Endodermal cell (in vitro differentiated cells): ENCODE data around the gene DACH2. TPM values are rescaled to one million over a fixed set of nuclear protein-coding genes. Genes with fewer than 3 reads are reported as not detected.
A peak's percentile ranks its signal among the peaks of the same experiment; 100 is the strongest.

Experiments used
- DNase-seq: peaks from one replicate; pipeline ENCODE4 v3.0.0-alpha.2; 2017
- H3K27ac ChIP-seq: 2 replicates; pipeline ENCODE4 v1.5.1; 2013; ENCODE audit warnings: mild to moderate bottlenecking, low read depth, low read length, moderate library complexity
- H3K27me3 ChIP-seq: 2 replicates; pipeline ENCODE4 v1.6.1; 2013; ENCODE audit warnings: mild to moderate bottlenecking, low read length, moderate library complexity; ENCODE audit not compliant: insufficient read depth, control insufficient read depth, poor library complexity, severe bottlenecking
- H3K36me3 ChIP-seq: 2 replicates; pipeline ENCODE4 v1.7.0; 2013; ENCODE audit warnings: mild to moderate bottlenecking, low read length, moderate library complexity; ENCODE audit not compliant: control insufficient read depth, insufficient read depth
- H3K4me1 ChIP-seq: one replicate; pipeline ENCODE4 v1.7.0; 2013; ENCODE audit warnings: low read length; ENCODE audit not compliant: control insufficient read depth, insufficient read depth
- H3K4me3 ChIP-seq: 2 replicates; pipeline ENCODE4 v1.5.1; 2013; ENCODE audit warnings: mild to moderate bottlenecking, low read length, moderate library complexity
- H3K9ac ChIP-seq: 2 replicates; pipeline ENCODE4 v1.6.1; 2013; ENCODE audit warnings: mild to moderate bottlenecking, low read length, moderate library complexity; ENCODE audit not compliant: poor library complexity, severe bottlenecking; ENCODE audit errors: extremely low read depth
- H3K9me3 ChIP-seq: 2 replicates; pipeline ENCODE4 v1.6.1; 2013; ENCODE audit warnings: mild to moderate bottlenecking, low read length, moderate library complexity; ENCODE audit not compliant: control insufficient read depth
- H3K27ac Mint-ChIP-seq: 2 replicates; pipeline ENCODE4 v1.8.0; 2020; ENCODE audit warnings: mixed read lengths
- H3K27me3 Mint-ChIP-seq: 2 replicates; pipeline ENCODE4 v1.8.0; 2021; ENCODE audit warnings: mild to moderate bottlenecking, mixed read lengths; ENCODE audit not compliant: insufficient read depth
- H3K36me3 Mint-ChIP-seq: 2 replicates; pipeline ENCODE4 v1.8.0; 2020; ENCODE audit warnings: low read depth, mixed read lengths
- H3K4me1 Mint-ChIP-seq: 2 replicates; pipeline ENCODE4 v1.8.0; 2020; ENCODE audit warnings: mixed read lengths
- H3K4me3 Mint-ChIP-seq: 2 replicates; pipeline ENCODE4 v1.8.0; 2020; ENCODE audit warnings: mild to moderate bottlenecking, moderate library complexity, mixed read lengths
- H3K9me3 Mint-ChIP-seq: 2 replicates; pipeline ENCODE4 v1.8.0; 2020; ENCODE audit warnings: mild to moderate bottlenecking, mixed read lengths
- CTCF ChIP-seq: fragments of 200-600 bp; sonication (generic); conservative IDR thresholded peaks from 2 replicates; pipeline ENCODE4 v1.5.0; 2021; ENCODE audit warnings: antibody characterized with exemption, mild to moderate bottlenecking
- WGBS, 2 experiments: methylation state at CpG; one replicate each; pipeline versions ENCODE4 v1.1.5 to v1.1.7; 2013; ENCODE audit warnings: missing lambda C conversion rate in 2 of 2, mixed read lengths in 1 of 2; ENCODE audit not compliant: insufficient coverage in 1 of 2, insufficient read length in 1 of 2; 5-methylcytosine and 5-hydroxymethylcytosine counted together
- total RNA-seq, 2 donors: library from RNA; stranded (reverse); fragmentation: NEBNext Ultra II Directional in 1 of 2; extraction: Animal tissue kit (Norgen Biotek cat#: 25700) in 1 of 2; gene quantifications; 2 replicates in 1 of 2; 3 replicates in 1 of 2; pipeline ENCODE4 v1.2.1, GENCODE V29; 2021

DACH2 gene
- total RNA-seq, 2 donors from 2014 or later, result 2.2 to 2.3 TPM

GRCh38 chrX:86809651-86810050 is 661.4 kb downstream of the DACH2 start:
- Mint-ChIP-seq H3K4me1 (no peaks in the 10 kb centered on the region), H3K9me3 (peaks cover 17% of the 10 kb centered on the region), H3K36me3 (no peaks in the 10 kb centered on the region), H3K4me3 (no peak overlapping the region), H3K27ac (no peak overlapping the region), H3K27me3 (no peaks in the 10 kb centered on the region)
- Histone ChIP-seq H3K4me3 (no peak overlapping the region), H3K9ac (no peak overlapping the region), H3K36me3 (no peaks in the 10 kb centered on the region), H3K27ac (no peak overlapping the region), H3K27me3 (no peaks in the 10 kb centered on the region), H3K9me3 (peaks cover 8% of the 10 kb centered on the region), H3K4me1 (no peaks in the 10 kb centered on the region)
- 76% methylated on average over 2 of the region's 2 CpGs; no CpG with 5 or more reads in 1 of the 2 experiments for WGBS, 2 experiments
- DNase-seq, result no peak
- TF ChIP-seq CTCF, result no peak

- H3K36me3 Mint-ChIP-seq, result no peaks in the 10 kb centered on the region
- peaks cover 16% of the 10 kb centered on the region for H3K4me1 Mint-ChIP-seq
- no peak for DNase-seq
- no peaks in the 10 kb centered on the region for H3K9me3 ChIP-seq
- no peaks in the 10 kb centered on the region for H3K27me3 ChIP-seq
- WGBS, 2 experiments, result 56 to 100% methylated on average over 1 of the region's 2 CpGs
- H3K4me3 ChIP-seq, result peak overlapping the region; percentile 41
- H3K9ac ChIP-seq, result no peak overlapping the region
- no peaks in the 10 kb centered on the region for H3K27me3 Mint-ChIP-seq
- H3K27ac Mint-ChIP-seq, result peak overlapping the region; percentile 79
- no peak overlapping the region for H3K27ac ChIP-seq
- TF ChIP-seq CTCF, result no peak
- peaks cover 4% of the 10 kb centered on the region for H3K4me1 ChIP-seq
- H3K4me3 Mint-ChIP-seq, result no peak overlapping the region
- peaks cover 13% of the 10 kb centered on the region for H3K9me3 Mint-ChIP-seq
- H3K36me3 ChIP-seq, result no peaks in the 10 kb centered on the region
Measured at GRCh38 chrX:86829786-86830185, 681.5 kb downstream of the DACH2 start.

- no peaks in the 10 kb centered on the region for H3K36me3 ChIP-seq
- H3K4me1 ChIP-seq, result peaks cover 4% of the 10 kb centered on the region
- H3K9ac ChIP-seq, result no peak overlapping the region
- H3K4me3 ChIP-seq, result no peak overlapping the region
- peaks cover 16% of the 10 kb centered on the region for H3K4me1 Mint-ChIP-seq
- no peaks in the 10 kb centered on the region for H3K27me3 Mint-ChIP-seq
- no peaks in the 10 kb centered on the region for H3K9me3 ChIP-seq
- no peak for DNase-seq
- H3K4me3 Mint-ChIP-seq, result no peak overlapping the region
- H3K27ac Mint-ChIP-seq, result peak overlapping the region; percentile 79
- TF ChIP-seq CTCF, result no peak
- H3K27ac ChIP-seq, result no peak overlapping the region
- H3K27me3 ChIP-seq, result no peaks in the 10 kb centered on the region
- H3K36me3 Mint-ChIP-seq, result no peaks in the 10 kb centered on the region
- peaks cover 6% of the 10 kb centered on the region for H3K9me3 Mint-ChIP-seq
Measured at GRCh38 chrX:86830685-86831084, 682.4 kb downstream of the DACH2 start.
